Liver (tissue), 3 donors: Measurements from ENCODE around the gene UVSSA.

ENCODE experiments used
- GABPA ChIP-seq, 2 donors: IDR thresholded peaks in 1 of 2; conservative IDR thresholded peaks in 1 of 2; 2 replicates each; pipeline ENCODE4 v1.6.1; 2016; ENCODE audit warnings: antibody characterized with exemption in 2 of 2, mild to moderate bottlenecking in 1 of 2, moderate library complexity in 1 of 2
- HNF4G ChIP-seq: IDR thresholded peaks from 2 replicates; pipeline ENCODE4 v1.6.1; 2016; ENCODE audit warnings: antibody characterized with exemption
- JUND ChIP-seq, 2 donors: IDR thresholded peaks; 2 replicates each; pipeline ENCODE4 v1.6.1; 2016; ENCODE audit warnings: antibody characterized with exemption in 2 of 2
- NR2F2 ChIP-seq: IDR thresholded peaks from 2 replicates; pipeline ENCODE4 v1.6.1; 2016; ENCODE audit warnings: antibody characterized with exemption
- RAD21 ChIP-seq, 2 donors: IDR thresholded peaks; 2 replicates each; pipeline ENCODE4 v1.6.1; 2016; ENCODE audit warnings: antibody characterized with exemption in 2 of 2, mild to moderate bottlenecking in 2 of 2
- SP1 ChIP-seq: IDR thresholded peaks from 2 replicates; pipeline ENCODE4 v1.6.1; 2018; ENCODE audit warnings: antibody characterized with exemption, mild to moderate bottlenecking
- TAF1 ChIP-seq: conservative IDR thresholded peaks from 2 replicates; pipeline ENCODE4 v1.6.1; 2016; ENCODE audit warnings: antibody characterized with exemption, mild to moderate bottlenecking
- YY1 ChIP-seq: IDR thresholded peaks from 2 replicates; pipeline ENCODE4 v1.6.1; 2016; ENCODE audit warnings: antibody characterized with exemption, mild to moderate bottlenecking
- TF ChIP-seq, protein P1 (sequence below): fragments of 150-350 bp; IDR thresholded peaks from 2 replicates; pipeline ENCODE4 v1.5.1; 2017; ENCODE audit warnings: improper control_type of control experiment, low read depth, low read length; ENCODE audit not compliant: missing input control
- TF ChIP-seq, protein P2 (sequence below): IDR thresholded peaks from 2 replicates; pipeline ENCODE4 v1.6.1; 2016; ENCODE audit warnings: antibody characterized with exemption
- TF ChIP-seq, protein P3 (sequence below): IDR thresholded peaks from 2 replicates; pipeline ENCODE4 v1.6.1; 2016; ENCODE audit warnings: antibody characterized with exemption
- TF ChIP-seq, protein P4 (sequence below): IDR thresholded peaks from 2 replicates; pipeline ENCODE4 v1.6.1; 2016; ENCODE audit warnings: antibody characterized with exemption, mild to moderate bottlenecking
- TF ChIP-seq, protein P5 (sequence below): IDR thresholded peaks from 2 replicates; pipeline ENCODE4 v1.6.1; 2016; ENCODE audit warnings: antibody characterized with exemption
- donor health status: healthy.
- donor health status: healthy.

DNA sequence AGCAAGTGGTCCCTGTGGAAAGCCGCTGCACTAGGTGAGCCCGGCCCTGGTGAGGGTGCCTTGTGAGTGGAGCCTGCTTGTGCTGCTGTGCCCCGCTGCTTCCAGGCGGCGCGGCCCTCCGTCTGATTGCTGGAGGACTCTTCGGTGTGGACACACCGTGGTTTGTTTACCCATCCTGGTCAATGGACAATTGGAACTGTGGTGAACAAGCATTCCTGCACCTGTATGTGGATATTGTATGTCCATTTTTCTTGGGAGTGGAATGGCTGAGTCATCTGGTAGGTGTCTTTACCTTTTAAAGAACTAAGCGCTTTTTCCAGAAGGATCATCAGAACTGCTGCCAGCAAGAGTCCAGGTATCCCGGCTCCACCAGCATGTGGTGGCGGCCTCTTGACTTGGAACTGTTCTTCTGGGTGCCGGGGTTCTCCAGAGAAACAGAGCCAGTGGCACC, 41.7 kb upstream of the UVSSA start:
- TF ChIP-seq, protein P1, sequence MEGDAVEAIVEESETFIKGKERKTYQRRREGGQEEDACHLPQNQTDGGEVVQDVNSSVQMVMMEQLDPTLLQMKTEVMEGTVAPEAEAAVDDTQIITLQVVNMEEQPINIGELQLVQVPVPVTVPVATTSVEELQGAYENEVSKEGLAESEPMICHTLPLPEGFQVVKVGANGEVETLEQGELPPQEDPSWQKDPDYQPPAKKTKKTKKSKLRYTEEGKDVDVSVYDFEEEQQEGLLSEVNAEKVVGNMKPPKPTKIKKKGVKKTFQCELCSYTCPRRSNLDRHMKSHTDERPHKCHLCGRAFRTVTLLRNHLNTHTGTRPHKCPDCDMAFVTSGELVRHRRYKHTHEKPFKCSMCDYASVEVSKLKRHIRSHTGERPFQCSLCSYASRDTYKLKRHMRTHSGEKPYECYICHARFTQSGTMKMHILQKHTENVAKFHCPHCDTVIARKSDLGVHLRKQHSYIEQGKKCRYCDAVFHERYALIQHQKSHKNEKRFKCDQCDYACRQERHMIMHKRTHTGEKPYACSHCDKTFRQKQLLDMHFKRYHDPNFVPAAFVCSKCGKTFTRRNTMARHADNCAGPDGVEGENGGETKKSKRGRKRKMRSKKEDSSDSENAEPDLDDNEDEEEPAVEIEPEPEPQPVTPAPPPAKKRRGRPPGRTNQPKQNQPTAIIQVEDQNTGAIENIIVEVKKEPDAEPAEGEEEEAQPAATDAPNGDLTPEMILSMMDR = no peak
- TF ChIP-seq YY1 (no peak), GABPA (IDR thresholded peaks at IDR 0.05 in 1 of 2, conservative IDR thresholded peaks at IDR 0.05 in 1 of 2) (no peak), JUND (IDR thresholded peaks at IDR 0.05) (no peak), TAF1 (no peak), HNF4G (no peak), RAD21 (IDR thresholded peaks at IDR 0.05) (no peak), NR2F2 (no peak), SP1 (no peak)
- TF ChIP-seq, protein P2, sequence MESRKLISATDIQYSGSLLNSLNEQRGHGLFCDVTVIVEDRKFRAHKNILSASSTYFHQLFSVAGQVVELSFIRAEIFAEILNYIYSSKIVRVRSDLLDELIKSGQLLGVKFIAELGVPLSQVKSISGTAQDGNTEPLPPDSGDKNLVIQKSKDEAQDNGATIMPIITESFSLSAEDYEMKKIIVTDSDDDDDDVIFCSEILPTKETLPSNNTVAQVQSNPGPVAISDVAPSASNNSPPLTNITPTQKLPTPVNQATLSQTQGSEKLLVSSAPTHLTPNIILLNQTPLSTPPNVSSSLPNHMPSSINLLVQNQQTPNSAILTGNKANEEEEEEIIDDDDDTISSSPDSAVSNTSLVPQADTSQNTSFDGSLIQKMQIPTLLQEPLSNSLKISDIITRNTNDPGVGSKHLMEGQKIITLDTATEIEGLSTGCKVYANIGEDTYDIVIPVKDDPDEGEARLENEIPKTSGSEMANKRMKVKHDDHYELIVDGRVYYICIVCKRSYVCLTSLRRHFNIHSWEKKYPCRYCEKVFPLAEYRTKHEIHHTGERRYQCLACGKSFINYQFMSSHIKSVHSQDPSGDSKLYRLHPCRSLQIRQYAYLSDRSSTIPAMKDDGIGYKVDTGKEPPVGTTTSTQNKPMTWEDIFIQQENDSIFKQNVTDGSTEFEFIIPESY = no peak
- TF ChIP-seq, protein P3, sequence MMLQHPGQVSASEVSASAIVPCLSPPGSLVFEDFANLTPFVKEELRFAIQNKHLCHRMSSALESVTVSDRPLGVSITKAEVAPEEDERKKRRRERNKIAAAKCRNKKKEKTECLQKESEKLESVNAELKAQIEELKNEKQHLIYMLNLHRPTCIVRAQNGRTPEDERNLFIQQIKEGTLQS = no peak
- TF ChIP-seq, protein P4, sequence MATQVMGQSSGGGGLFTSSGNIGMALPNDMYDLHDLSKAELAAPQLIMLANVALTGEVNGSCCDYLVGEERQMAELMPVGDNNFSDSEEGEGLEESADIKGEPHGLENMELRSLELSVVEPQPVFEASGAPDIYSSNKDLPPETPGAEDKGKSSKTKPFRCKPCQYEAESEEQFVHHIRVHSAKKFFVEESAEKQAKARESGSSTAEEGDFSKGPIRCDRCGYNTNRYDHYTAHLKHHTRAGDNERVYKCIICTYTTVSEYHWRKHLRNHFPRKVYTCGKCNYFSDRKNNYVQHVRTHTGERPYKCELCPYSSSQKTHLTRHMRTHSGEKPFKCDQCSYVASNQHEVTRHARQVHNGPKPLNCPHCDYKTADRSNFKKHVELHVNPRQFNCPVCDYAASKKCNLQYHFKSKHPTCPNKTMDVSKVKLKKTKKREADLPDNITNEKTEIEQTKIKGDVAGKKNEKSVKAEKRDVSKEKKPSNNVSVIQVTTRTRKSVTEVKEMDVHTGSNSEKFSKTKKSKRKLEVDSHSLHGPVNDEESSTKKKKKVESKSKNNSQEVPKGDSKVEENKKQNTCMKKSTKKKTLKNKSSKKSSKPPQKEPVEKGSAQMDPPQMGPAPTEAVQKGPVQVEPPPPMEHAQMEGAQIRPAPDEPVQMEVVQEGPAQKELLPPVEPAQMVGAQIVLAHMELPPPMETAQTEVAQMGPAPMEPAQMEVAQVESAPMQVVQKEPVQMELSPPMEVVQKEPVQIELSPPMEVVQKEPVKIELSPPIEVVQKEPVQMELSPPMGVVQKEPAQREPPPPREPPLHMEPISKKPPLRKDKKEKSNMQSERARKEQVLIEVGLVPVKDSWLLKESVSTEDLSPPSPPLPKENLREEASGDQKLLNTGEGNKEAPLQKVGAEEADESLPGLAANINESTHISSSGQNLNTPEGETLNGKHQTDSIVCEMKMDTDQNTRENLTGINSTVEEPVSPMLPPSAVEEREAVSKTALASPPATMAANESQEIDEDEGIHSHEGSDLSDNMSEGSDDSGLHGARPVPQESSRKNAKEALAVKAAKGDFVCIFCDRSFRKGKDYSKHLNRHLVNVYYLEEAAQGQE = no peak
- TF ChIP-seq, protein P5, sequence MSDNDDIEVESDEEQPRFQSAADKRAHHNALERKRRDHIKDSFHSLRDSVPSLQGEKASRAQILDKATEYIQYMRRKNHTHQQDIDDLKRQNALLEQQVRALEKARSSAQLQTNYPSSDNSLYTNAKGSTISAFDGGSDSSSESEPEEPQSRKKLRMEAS = no peak
